ENCODE measurements around the gene IL21.

IL21 gene

DNA sequence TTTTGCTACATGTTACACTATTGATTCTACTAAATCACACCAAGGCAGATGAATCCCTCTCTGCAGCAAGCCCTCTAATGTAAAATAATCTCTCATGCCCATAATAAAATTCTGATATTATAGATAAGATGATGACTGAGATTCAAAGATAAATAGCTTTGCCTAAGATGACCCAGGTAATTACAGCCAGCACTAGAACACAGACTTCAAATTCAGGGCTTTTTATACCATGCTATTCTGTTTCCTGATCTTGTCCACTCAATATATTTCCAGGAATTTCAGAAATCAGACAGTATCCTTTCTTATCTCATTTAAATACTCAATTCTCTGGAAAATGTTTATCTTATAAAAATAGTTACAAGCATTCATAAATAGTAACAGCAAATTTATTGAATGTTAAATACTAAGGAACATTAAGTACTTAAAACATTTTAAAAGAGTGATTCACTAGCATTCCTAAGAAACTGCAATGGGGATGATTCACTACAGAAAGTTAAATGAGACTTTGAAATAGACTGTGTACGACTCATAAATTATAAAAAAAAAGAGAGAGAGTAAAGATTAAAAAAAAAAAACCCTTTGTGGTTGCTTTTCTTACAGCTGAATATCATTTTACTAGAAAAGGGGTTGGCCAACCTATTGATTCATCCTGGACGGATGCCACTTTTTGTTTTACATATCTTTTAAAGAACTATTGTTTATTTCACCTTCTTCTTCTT lies 45.8 kb upstream of the IL21 start:
- Histone ChIP-seq H3K27ac (ENCODE audit: low read length) (no peak overlapping the region), H3K4me1 (ENCODE audit: low read length) (no peaks in the 10 kb centered on the region), H3K9me3 (replicated peaks; ENCODE audit: insufficient read depth, low read length) (no peaks in the 10 kb centered on the region), H3F3A (ENCODE audit: insufficient read depth, low read length) (no peaks in the 10 kb centered on the region), H3K27me3 (replicated peaks; ENCODE audit: insufficient read depth, low read length) (no peaks in the 10 kb centered on the region), H3K9ac (ENCODE audit: low read length) (no peak overlapping the region), H3K9me2 (replicated peaks; ENCODE audit: insufficient read depth, low read length) (no peaks in the 10 kb centered on the region), H2AFZ (ENCODE audit: low read length) (no peak overlapping the region), H4K20me1 (ENCODE audit: insufficient read depth, low read length) (no peaks in the 10 kb centered on the region), H3K36me3 (replicated peaks; ENCODE audit: insufficient read depth, low read length) (no peaks in the 10 kb centered on the region), H3K4me3 (ENCODE audit: low read length) (no peak overlapping the region), H3K4me2 (ENCODE audit: low read depth, low read length) (no peak overlapping the region), H3K79me2 (ENCODE audit: low read length) (no peaks in the 10 kb centered on the region)
- TF ChIP-seq, protein P1, sequence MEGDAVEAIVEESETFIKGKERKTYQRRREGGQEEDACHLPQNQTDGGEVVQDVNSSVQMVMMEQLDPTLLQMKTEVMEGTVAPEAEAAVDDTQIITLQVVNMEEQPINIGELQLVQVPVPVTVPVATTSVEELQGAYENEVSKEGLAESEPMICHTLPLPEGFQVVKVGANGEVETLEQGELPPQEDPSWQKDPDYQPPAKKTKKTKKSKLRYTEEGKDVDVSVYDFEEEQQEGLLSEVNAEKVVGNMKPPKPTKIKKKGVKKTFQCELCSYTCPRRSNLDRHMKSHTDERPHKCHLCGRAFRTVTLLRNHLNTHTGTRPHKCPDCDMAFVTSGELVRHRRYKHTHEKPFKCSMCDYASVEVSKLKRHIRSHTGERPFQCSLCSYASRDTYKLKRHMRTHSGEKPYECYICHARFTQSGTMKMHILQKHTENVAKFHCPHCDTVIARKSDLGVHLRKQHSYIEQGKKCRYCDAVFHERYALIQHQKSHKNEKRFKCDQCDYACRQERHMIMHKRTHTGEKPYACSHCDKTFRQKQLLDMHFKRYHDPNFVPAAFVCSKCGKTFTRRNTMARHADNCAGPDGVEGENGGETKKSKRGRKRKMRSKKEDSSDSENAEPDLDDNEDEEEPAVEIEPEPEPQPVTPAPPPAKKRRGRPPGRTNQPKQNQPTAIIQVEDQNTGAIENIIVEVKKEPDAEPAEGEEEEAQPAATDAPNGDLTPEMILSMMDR (IDR thresholded peaks at IDR 0.05; ENCODE audit: low read length), result no peak
- TF ChIP-seq EZH2 (optimal IDR thresholded peaks at IDR 0.05; ENCODE audit: low read depth, low read length) (no peak), EZH2phosphoT487 (IDR thresholded peaks at IDR 0.05; ENCODE audit: low read length) (no peak)
- DNase-seq, result no peak

DNA sequence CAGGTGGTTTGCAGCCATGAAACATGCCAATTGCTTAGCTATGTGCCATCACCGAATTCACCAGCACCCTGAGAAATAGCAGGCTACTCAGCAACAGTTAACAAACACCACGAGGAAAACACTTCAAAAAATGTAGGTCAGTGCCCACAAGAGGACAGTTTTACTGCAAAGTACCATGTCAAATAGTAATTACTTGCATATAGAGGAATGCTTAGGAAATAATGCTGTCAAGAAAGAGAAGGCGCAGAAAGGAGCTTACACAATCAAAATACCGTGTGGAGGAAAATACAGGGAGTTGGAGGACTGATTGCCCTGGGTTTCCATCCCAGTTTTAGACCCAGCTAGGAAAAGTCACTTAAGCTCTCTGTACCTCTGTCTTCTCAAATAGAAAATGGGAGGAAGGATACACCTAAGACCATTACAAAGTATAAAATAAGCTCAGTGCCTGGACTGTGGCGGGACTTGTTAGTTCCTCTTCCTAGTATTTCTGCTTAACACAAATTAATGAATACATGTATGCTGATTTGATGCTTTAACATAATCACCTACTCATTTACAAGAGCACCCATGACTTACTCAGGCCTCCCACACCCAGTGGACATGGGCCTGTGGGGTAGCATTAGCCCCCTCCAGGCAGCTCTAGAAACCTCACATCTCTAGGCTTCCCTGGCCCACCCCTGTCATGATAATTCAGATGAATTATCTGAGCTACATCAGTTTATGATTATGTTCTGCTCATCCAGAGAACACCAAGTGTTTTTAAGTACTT lies 44.5 kb upstream of the IL21 start:
- no peak overlapping the region for H2AFZ ChIP-seq (ENCODE audit: low read length)
- TF ChIP-seq, protein P1 (IDR thresholded peaks at IDR 0.05; ENCODE audit: low read length), result no peak
- no peak for TF ChIP-seq EZH2phosphoT487 (IDR thresholded peaks at IDR 0.05; ENCODE audit: low read length)
- TF ChIP-seq EZH2 (optimal IDR thresholded peaks at IDR 0.05; ENCODE audit: low read depth, low read length), result no peak
- H3K36me3 ChIP-seq (replicated peaks; ENCODE audit: insufficient read depth, low read length), result no peaks in the 10 kb centered on the region
- no peaks in the 10 kb centered on the region for H3F3A ChIP-seq (ENCODE audit: insufficient read depth, low read length)
- H3K9me3 ChIP-seq (replicated peaks; ENCODE audit: insufficient read depth, low read length), result no peaks in the 10 kb centered on the region
- no peaks in the 10 kb centered on the region for H3K27me3 ChIP-seq (replicated peaks; ENCODE audit: insufficient read depth, low read length)
- no peaks in the 10 kb centered on the region for H3K4me1 ChIP-seq (ENCODE audit: low read length)
- H3K4me2 ChIP-seq (ENCODE audit: low read depth, low read length), result no peak overlapping the region
- no peaks in the 10 kb centered on the region for H3K79me2 ChIP-seq (ENCODE audit: low read length)
- no peaks in the 10 kb centered on the region for H3K9me2 ChIP-seq (replicated peaks; ENCODE audit: insufficient read depth, low read length)
- H3K4me3 ChIP-seq (ENCODE audit: low read length), result no peak overlapping the region
- no peak for DNase-seq
- no peak overlapping the region for H3K9ac ChIP-seq (ENCODE audit: low read length)
- no peaks in the 10 kb centered on the region for H4K20me1 ChIP-seq (ENCODE audit: insufficient read depth, low read length)
- no peak overlapping the region for H3K27ac ChIP-seq (ENCODE audit: low read length)

DNA sequence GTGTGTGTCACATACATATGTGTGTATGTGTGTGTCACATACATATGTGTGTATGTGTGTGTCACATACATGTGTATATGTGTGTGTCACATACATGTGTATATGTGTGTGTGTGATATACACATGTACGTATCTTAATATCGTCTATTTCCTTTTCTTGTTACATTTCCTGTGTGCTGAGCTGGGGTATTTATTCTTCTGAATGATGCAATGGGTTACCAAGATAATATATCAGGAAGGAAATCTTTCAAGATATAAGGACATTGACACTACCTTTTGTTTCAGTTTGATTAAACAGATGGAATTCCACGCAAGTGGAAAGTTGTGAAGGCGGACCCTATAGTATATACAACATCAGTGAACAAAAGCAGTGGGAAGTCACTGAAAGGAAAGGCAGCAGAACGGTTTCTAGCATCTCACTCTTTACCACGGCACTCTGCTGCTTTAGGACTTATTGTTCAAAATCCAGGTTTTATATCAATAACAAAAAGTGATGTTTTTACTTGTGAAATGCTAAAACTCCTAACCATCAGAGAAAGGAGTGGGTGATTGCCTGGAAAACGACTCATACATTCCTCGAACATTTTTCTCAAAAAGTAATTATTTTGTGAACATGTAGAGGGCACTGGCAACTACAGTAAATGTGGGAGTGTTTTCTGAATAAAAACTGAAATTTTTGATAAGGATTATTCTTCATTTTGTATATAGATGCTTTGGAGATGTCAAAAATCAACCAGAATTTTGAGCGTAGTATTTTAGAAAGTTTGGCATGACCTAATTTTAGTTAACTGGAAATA lies 43.1 kb upstream of the IL21 start:
- TF ChIP-seq EZH2 (optimal IDR thresholded peaks at IDR 0.05; ENCODE audit: low read depth, low read length), result no peak
- TF ChIP-seq EZH2phosphoT487 (IDR thresholded peaks at IDR 0.05; ENCODE audit: low read length), result no peak
- TF ChIP-seq, protein P1 (IDR thresholded peaks at IDR 0.05; ENCODE audit: low read length), result no peak
- Histone ChIP-seq H3K9ac (ENCODE audit: low read length) (no peak overlapping the region), H3K4me1 (ENCODE audit: low read length) (peaks cover 4% of the 10 kb centered on the region; the same call in 1 of the 2 replicates), H3K27me3 (replicated peaks; ENCODE audit: insufficient read depth, low read length) (no peaks in the 10 kb centered on the region), H3F3A (ENCODE audit: insufficient read depth, low read length) (peaks cover 4% of the 10 kb centered on the region; the same call in 1 of the 2 replicates), H3K9me3 (replicated peaks; ENCODE audit: insufficient read depth, low read length) (no peaks in the 10 kb centered on the region), H3K79me2 (ENCODE audit: low read length) (no peaks in the 10 kb centered on the region), H3K4me2 (ENCODE audit: low read depth, low read length) (no peak overlapping the region), H3K36me3 (replicated peaks; ENCODE audit: insufficient read depth, low read length) (no peaks in the 10 kb centered on the region), H3K27ac (ENCODE audit: low read length) (no peak overlapping the region), H3K4me3 (ENCODE audit: low read length) (no peak overlapping the region), H4K20me1 (ENCODE audit: insufficient read depth, low read length) (no peaks in the 10 kb centered on the region), H2AFZ (ENCODE audit: low read length) (no peak overlapping the region), H3K9me2 (replicated peaks; ENCODE audit: insufficient read depth, low read length) (no peaks in the 10 kb centered on the region)
- DNase-seq, result no peak
